Endothelial cell of umbilical vein (primary cell): Measurements from ENCODE around the gene PTPRF.

Experiments used
- CTCF ChIP-seq, 2 donors: IDR thresholded peaks; 1 replicate in 1 of 2; 2 replicates in 1 of 2; pipeline ENCODE4 v1.5.1; 2011; ENCODE audit warnings: low read length in 2 of 2, mild to moderate bottlenecking in 2 of 2, moderate library complexity in 2 of 2, control low read depth in 1 of 2, inconsistent platforms in 1 of 2, low read depth in 1 of 2; ENCODE audit not compliant: insufficient read depth in 1 of 2; ENCODE audit errors: extremely low read depth in 1 of 2
- EZH2 ChIP-seq: IDR thresholded peaks from 2 replicates; pipeline ENCODE4 v1.6.1; 2012; ENCODE audit warnings: borderline replicate concordance, low read depth, mild to moderate bottlenecking, moderate library complexity, low read length, inconsistent platforms; ENCODE audit not compliant: severe bottlenecking
- JUN ChIP-seq: IDR thresholded peaks from 2 replicates; pipeline ENCODE4 v1.6.1; 2011; ENCODE audit warnings: borderline replicate concordance, low read depth; ENCODE audit not compliant: insufficient read length, insufficient read depth
- MYC ChIP-seq: IDR thresholded peaks from one replicate; pipeline ENCODE4 v1.6.1; 2011; ENCODE audit warnings: mild to moderate bottlenecking, low read depth, low read length
- POLR2AphosphoS5 ChIP-seq: IDR thresholded peaks from 2 replicates; pipeline ENCODE4 v1.6.1; 2012; ENCODE audit warnings: low read depth, mild to moderate bottlenecking, control low read depth, low read length, moderate library complexity; ENCODE audit not compliant: insufficient read depth

- TF ChIP-seq CTCF (IDR thresholded peaks at IDR 0.05; ENCODE audit: extremely low read depth in 1 of 2, insufficient read depth in 1 of 2, low read depth in 1 of 2, low read length in 2 of 2) (no peak), EZH2 (no peak), JUN (no peak), POLR2AphosphoS5 (no peak), MYC (no peak)
Observed at GRCh38 chr1:43598622-43599021, 67.9 kb downstream of the PTPRF start.
